NOMO-1 treated with DMSO at 0.1 percent for 48 hours (cell line): ENCODE data around the gene BTBD9.
"Not testable (repeated sequence)": the region's sequence is repeated elsewhere in the genome, so short reads cannot be mapped to it uniquely, and the experiment has no call there.

Experiments used
- DNase-seq: peaks from one replicate; lab custom pipeline; 2025; ENCODE audit not compliant: unreplicated experiment; lab: John Stamatoyannopoulos, UW

Gene BTBD9

GRCh38 chr6:38436726-38437465 is 202.8 kb downstream of the BTBD9 start:
- DNase-seq: no peak

- no peak for DNase-seq
These were observed 204.4 kb downstream of the BTBD9 start for GRCh38 chr6:38435330-38435729.

- no peak for DNase-seq
These were observed 205.7 kb downstream of the BTBD9 start for GRCh38 chr6:38434051-38434450.

- no peak for DNase-seq
These were observed 207.2 kb downstream of the BTBD9 start for GRCh38 chr6:38432479-38432878.

GRCh38 chr6:38432079-38432478 is 207.7 kb downstream of the BTBD9 start:
- no peak for DNase-seq

- DNase-seq: no peak
These were observed 210.2 kb downstream of the BTBD9 start for GRCh38 chr6:38429546-38429945.

- no peak for DNase-seq
These were observed 212.1 kb downstream of the BTBD9 start for GRCh38 chr6:38427492-38428210.

GRCh38 chr6:38425788-38426488 is 213.8 kb downstream of the BTBD9 start:
- DNase-seq: not testable (repeated sequence)

- DNase-seq: no peak
These were observed 216.0 kb downstream of the BTBD9 start for GRCh38 chr6:38423746-38424145.

- no peak for DNase-seq
These were observed 219.5 kb downstream of the BTBD9 start for GRCh38 chr6:38420207-38420606.

GRCh38 chr6:38417521-38417920 is 222.2 kb downstream of the BTBD9 start:
- DNase-seq: no peak

GRCh38 chr6:38415231-38416005 is 224.3 kb downstream of the BTBD9 start:
- DNase-seq: no peak

- no peak for DNase-seq
These were observed 226.5 kb downstream of the BTBD9 start for GRCh38 chr6:38413102-38413800.

GRCh38 chr6:38407192-38407591 is 232.5 kb downstream of the BTBD9 start:
- peak; percentile 1 for DNase-seq

GRCh38 chr6:38406096-38406495 is 233.6 kb downstream of the BTBD9 start:
- DNase-seq: no peak

GRCh38 chr6:38404900-38405556 is 234.7 kb downstream of the BTBD9 start:
- no peak for DNase-seq

GRCh38 chr6:38404355-38404754 is 235.4 kb downstream of the BTBD9 start:
- DNase-seq: no peak

GRCh38 chr6:38403548-38403947 is 236.2 kb downstream of the BTBD9 start:
- DNase-seq: no peak

- no peak for DNase-seq
These were observed 239.0 kb downstream of the BTBD9 start for GRCh38 chr6:38400764-38401163.

GRCh38 chr6:38400101-38400500 is 239.6 kb downstream of the BTBD9 start:
- no peak for DNase-seq
